HepG2 (cell line): Measurements from ENCODE around the gene AP5Z1. TPM values are rescaled to one million over a fixed set of nuclear protein-coding genes. Genes with fewer than 3 reads are reported as not detected.

Experiments
- ATAC-seq: fragments of 200-7000 bp; cut with Tn5 transposase; 3 replicates; pipeline ENCODE4 v1.9.1; 2020; ENCODE audit warnings: mild to moderate bottlenecking, moderate library complexity
- BruUV-seq: library from RNA; stranded (reverse); fragments of 400-500 nt; replicated peaks from 2 replicates; lab custom pipeline; 2021; lab: Mats Ljungman, UMichigan
- CTCF ChIA-PET: fragments of 300-600 bp; formaldehyde crosslinking; extraction: SDS; loops from one replicate; lab custom pipeline; 2021; ENCODE audit warnings: low total read pairs, inconsistent platforms, low intra/inter-chr PET ratio; lab: Yijun Ruan, JAX
- POLR2A ChIA-PET: fragments of 350-600 bp; sonication (Branson Sonifier 250); formaldehyde crosslinking; loops from one replicate; lab custom pipeline; 2020; ENCODE audit warnings: antibody characterized with exemption, inconsistent platforms; lab: Yijun Ruan, JAX
- DNase-seq: peaks from one replicate; pipeline ENCODE4 v3.0.0-alpha.2; 2015; ENCODE audit warnings: low spot score
- FAIRE-seq: peaks from 3 replicates; lab custom pipeline; 2011; peaks lifted over from hg19 to GRCh38; lab: Jason Lieb, UNC
- H2AFZ ChIP-seq: one replicate; pipeline ENCODE4 v1.6.1; 2011; ENCODE audit warnings: low read length, inconsistent platforms
- H3K27ac ChIP-seq: fragments of 300-600 bp; 3 replicates; pipeline ENCODE4 v1.8.0; 2011; ENCODE audit warnings: mixed run types, mild to moderate bottlenecking, mixed read lengths, low read length, inconsistent platforms; ENCODE audit not compliant: insufficient read depth; ENCODE audit errors: extremely low read length
- H3K27me3 ChIP-seq, 2 experiments: fragments of 200-600 bp in 1 of 2; 2 replicates in 1 of 2; 3 replicates in 1 of 2; pipeline versions ENCODE4 v1.6.0 to v1.8.0; 2011; ENCODE audit warnings: low read length in 2 of 2, mild to moderate bottlenecking in 2 of 2, moderate library complexity in 2 of 2, inconsistent platforms in 1 of 2; ENCODE audit not compliant: insufficient read depth in 2 of 2, control insufficient read depth in 1 of 2
- H3K36me3 ChIP-seq, 2 experiments: fragments of 200-600 bp in 1 of 2; replicated peaks in 1 of 2; 2 replicates in 1 of 2; 3 replicates in 1 of 2; pipeline versions ENCODE4 v1.5.1 to v1.8.0; 2011; ENCODE audit warnings: low read length in 2 of 2, inconsistent platforms in 1 of 2; ENCODE audit not compliant: insufficient read depth in 2 of 2, control insufficient read depth in 1 of 2
- H3K4me1 ChIP-seq: 2 replicates; pipeline ENCODE4 v1.5.1; 2012; ENCODE audit warnings: low read length, inconsistent platforms; ENCODE audit not compliant: insufficient read depth
- H3K4me2 ChIP-seq: 2 replicates; pipeline ENCODE4 v1.6.0; 2011; ENCODE audit warnings: low read depth, low read length, inconsistent platforms
- H3K4me3 ChIP-seq, 3 experiments: fragments of 200-600 bp in 1 of 3; sonication (generic), shearing (Covaris generic) in 1 of 3; replicated peaks in 1 of 3; 2 replicates each; pipeline ENCODE4 v1.5.1; 2011 to 2016; ENCODE audit warnings: low read length in 3 of 3, inconsistent platforms in 2 of 3, low read depth in 2 of 3, mild to moderate bottlenecking in 2 of 3, control low read depth in 1 of 3, mixed read lengths in 1 of 3; ENCODE audit not compliant: insufficient read depth in 1 of 3
- H3K79me2 ChIP-seq: one replicate; pipeline ENCODE4 v1.6.1; 2011; ENCODE audit warnings: low read length, inconsistent platforms; ENCODE audit not compliant: insufficient read depth
- H3K9ac ChIP-seq: 2 replicates; pipeline ENCODE4 v1.6.0; 2011; ENCODE audit warnings: mild to moderate bottlenecking, low read depth, low read length, inconsistent platforms; ENCODE audit not compliant: insufficient read depth
- H3K9me3 ChIP-seq: 2 replicates; pipeline ENCODE4 v1.5.1; 2012; ENCODE audit warnings: mild to moderate bottlenecking, low read length
- H4K20me1 ChIP-seq: 2 replicates; pipeline ENCODE4 v1.6.0; 2011; ENCODE audit warnings: inconsistent platforms, mild to moderate bottlenecking, low read length, moderate library complexity; ENCODE audit not compliant: insufficient read depth
- ATF5 ChIP-seq: sonication (generic); formaldehyde crosslinking; IDR thresholded peaks from 2 replicates; pipeline ENCODE4 v1.4.0; 2020; ENCODE audit warnings: mild to moderate bottlenecking, low read depth, missing genetic modification reagents
- CEBPB ChIP-seq: IDR thresholded peaks from 2 replicates; pipeline ENCODE4 v1.6.1; 2011; ENCODE audit warnings: low read depth, low read length, improper control_type of control experiment, borderline replicate concordance
- CERS6 ChIP-seq: sonication (generic); formaldehyde crosslinking; IDR thresholded peaks from 2 replicates; pipeline ENCODE4 v1.5.0; 2020; ENCODE audit warnings: missing genetic modification reagents
- FOXP1 ChIP-seq, 2 experiments: fragments of 450-650 bp in 1 of 2; IDR thresholded peaks; 2 replicates each; pipeline ENCODE4 v1.6.1; 2017 to 2018; ENCODE audit warnings: antibody characterized with exemption in 1 of 2
- KLF6 ChIP-seq: IDR thresholded peaks from 2 replicates; pipeline ENCODE4 v1.8.0; 2016; ENCODE audit warnings: missing biosample characterization, missing genetic modification reagents
- KLF9 ChIP-seq: IDR thresholded peaks from 2 replicates; pipeline ENCODE4 v1.6.1; 2016; ENCODE audit warnings: low read depth
- MAZ ChIP-seq, 2 experiments: sonication (generic) in 1 of 2; formaldehyde crosslinking in 1 of 2; IDR thresholded peaks; 2 replicates each; pipeline versions ENCODE4 v1.5.0 to v1.6.1; 2012 to 2020; ENCODE audit warnings: low read depth in 2 of 2, mild to moderate bottlenecking in 2 of 2, borderline replicate concordance in 1 of 2, improper control_type of control experiment in 1 of 2, low read length in 1 of 2, missing genetic modification reagents in 1 of 2, moderate library complexity in 1 of 2
- MED13 ChIP-seq: sonication (generic); formaldehyde crosslinking; IDR thresholded peaks from 2 replicates; pipeline ENCODE4 v1.5.0; 2020; ENCODE audit warnings: missing genetic modification reagents
- RARG ChIP-seq: sonication (generic); formaldehyde crosslinking; IDR thresholded peaks from 2 replicates; pipeline ENCODE4 v1.4.0; 2020; ENCODE audit warnings: low read depth, mild to moderate bottlenecking, missing genetic modification reagents
- SIX1 ChIP-seq: sonication (generic); formaldehyde crosslinking; IDR thresholded peaks from 2 replicates; pipeline ENCODE4 v1.4.0; 2020; ENCODE audit warnings: missing genetic modification reagents, borderline replicate concordance
- ZNF263 ChIP-seq: sonication (generic); formaldehyde crosslinking; IDR thresholded peaks from 2 replicates; pipeline ENCODE4 v1.4.0; 2020; ENCODE audit warnings: missing genetic modification reagents
- ZNF512 ChIP-seq: sonication (generic); formaldehyde crosslinking; IDR thresholded peaks from 2 replicates; pipeline ENCODE4 v1.4.0; 2020; ENCODE audit warnings: mild to moderate bottlenecking, missing genetic modification reagents
- ZNF672 ChIP-seq: sonication (generic); formaldehyde crosslinking; IDR thresholded peaks from 2 replicates; pipeline ENCODE4 v1.8.1; 2022; ENCODE audit warnings: missing genetic modification reagents
- ZNF800 ChIP-seq: sonication (generic); formaldehyde crosslinking; IDR thresholded peaks from 2 replicates; pipeline ENCODE4 v1.4.0; 2020; ENCODE audit warnings: missing genetic modification reagents
- WGBS: methylation state at CpG from one replicate; pipeline ENCODE4 v1.1.6; 2017; ENCODE audit warnings: low lambda C conversion rate; 5-methylcytosine and 5-hydroxymethylcytosine counted together
- in situ Hi-C: cut with HindIII; loops from 2 replicates; pipeline ENCODE4 v1.10.0; 2017; ENCODE audit warnings: low pct_unique_long_range_greater_than_20kb; ENCODE audit not compliant: extremely low pct_ligation_motif_present
- intact Hi-C: fragments of 100-400 bp; cut with micrococcal nuclease; formaldehyde crosslinking; loops from one replicate; pipeline ENCODE4 v1.10.0; 2022; ENCODE audit not compliant: unreplicated experiment
- polyA plus RNA-seq, 8 experiments: library from polyadenylated mRNA; depleted of rRNA in 3 of 8; stranded (reverse) in 7 of 8; unstranded in 1 of 8; fragments of >200 nt; fragmentation: Illumina TruSeq in 4 of 8; extraction: Trizol in 4 of 8; gene quantifications; 2 replicates each; pipeline versions ENCODE4 v1.2.1 to v1.2.3, GENCODE V29; 2011 to 2016; ENCODE audit warnings: low read depth in 4 of 8, missing spikeins in 1 of 8, mixed read lengths in 1 of 8; ENCODE audit not compliant: insufficient read depth in 1 of 8
- total RNA-seq, 5 experiments: library from RNA; depleted of rRNA; stranded (reverse); fragments of >200 nt; fragmentation: Illumina TruSeq; extraction: Trizol; gene quantifications; 2 replicates each; pipeline ENCODE4 v1.2.3, GENCODE V29; 2016; ENCODE audit warnings: low read depth in 1 of 5

AP5Z1 gene
- total and polyA plus RNA-seq, 2 of the 13 experiments (the other 11 are each of a cell fraction or from before 2014, with no cell fraction given) = 9.3 to 15.1 TPM

GRCh38 chr7:4814433-4814832 lies 39.0 kb downstream of the AP5Z1 start:
- Histone ChIP-seq H3K9ac (no peak overlapping the region), H3K4me2 (no peak overlapping the region), H3K27me3 (peaks cover 11 to 56% of the 10 kb centered on the region in 2 experiments), H3K27ac (no peak overlapping the region), H4K20me1 (no peaks in the 10 kb centered on the region), H2AFZ (no peak overlapping the region), H3K4me1 (peaks cover 7% of the 10 kb centered on the region; the same call in 1 of the 2 replicates), H3K36me3 (no peaks in the 10 kb centered on the region), H3K9me3 (no peaks in the 10 kb centered on the region), H3K79me2 (no peaks in the 10 kb centered on the region), H3K4me3 (no peak overlapping the region)
- TF ChIP-seq ZNF263 (CRISPR knock-in tag) (no peak), KLF9 (CRISPR knock-in tag) (no peak), KLF6 (CRISPR knock-in tag) (no peak), ATF5 (CRISPR knock-in tag) (no peak), CEBPB (no peak), RARG (CRISPR knock-in tag) (no peak), ZNF672 (no peak), CERS6 (CRISPR knock-in tag) (no peak), FOXP1 (IDR thresholded peaks at IDR 0.05) (no peak), FOXP1 (CRISPR knock-in tag; IDR thresholded peaks at IDR 0.05) (no peak), SIX1 (CRISPR knock-in tag) (no peak), MED13 (CRISPR knock-in tag) (no peak), ZNF800 (CRISPR knock-in tag) (no peak), ZNF512 (no peak), MAZ (IDR thresholded peaks at IDR 0.05; ENCODE audit: borderline replicate concordance, low read depth, low read length) (no peak), MAZ (CRISPR knock-in tag; IDR thresholded peaks at IDR 0.05; ENCODE audit: low read depth) (no peak)
- in situ Hi-C loops = no loop called here
- DNase-seq (no peak), ATAC-seq (peak; percentile 17; the same call in 1 of the 3 replicates), FAIRE-seq (no peak)
- WGBS = 42% methylated on average over 8 of the region's 14 CpGs
- ChIA-PET POLR2A (no interaction called here), CTCF (no interaction called here)
- BruUV-seq = no TSS peak
- intact Hi-C loops = no loop called here
